ENCODE data around the gene MC3R.
"Not testable (repeated sequence)": the region's sequence is repeated elsewhere in the genome, so short reads cannot be mapped to it uniquely, and the experiment has no call there.

MC3R gene

GRCh38 chr20:56247954-56248782, at the start of gene MC3R:
MC3R (plus strand) TSS chr20:56248732; CDS start chr20:56248844, 112 bp downstream.
- peak; percentile 27 for DNase-seq (ENCODE audit: low spot score)

- no peak for DNase-seq (ENCODE audit: low spot score)
Observed at GRCh38 chr20:56200456-56200855, 48.1 kb upstream of the MC3R start.

DNA sequence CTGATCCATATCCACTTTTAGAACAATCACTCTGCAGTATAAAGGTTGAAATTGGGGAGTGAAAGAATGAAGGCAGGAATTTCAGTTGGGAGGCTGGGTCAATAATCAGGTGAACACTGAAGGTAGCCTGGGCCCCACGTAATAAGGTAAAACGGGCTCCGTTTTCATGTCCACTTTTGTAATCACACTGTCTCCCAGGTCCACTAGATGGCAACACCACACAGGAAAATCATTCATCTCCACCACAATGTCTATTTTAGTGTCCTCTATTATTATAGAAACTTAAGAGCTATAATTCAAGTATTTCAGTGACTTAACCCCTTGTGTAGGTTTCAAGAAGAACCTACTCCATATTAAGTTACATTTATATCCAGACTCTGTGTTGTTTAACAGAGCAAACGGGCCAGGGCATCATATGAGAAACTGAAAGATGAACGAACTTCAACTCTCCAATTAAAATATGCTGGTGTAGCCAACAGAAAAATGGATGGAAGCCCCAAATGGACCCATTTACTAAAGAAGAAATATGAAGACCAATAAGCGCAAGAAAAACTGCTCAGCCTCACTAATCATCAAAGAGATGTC, 45.9 kb upstream of the MC3R start:
- no peak for DNase-seq (ENCODE audit: low spot score)

- no peak for DNase-seq (ENCODE audit: low spot score)
Observed at GRCh38 chr20:56204206-56204605, 44.3 kb upstream of the MC3R start.

GRCh38 chr20:56205346-56205745, 43.2 kb upstream of the MC3R start:
- DNase-seq (ENCODE audit: low spot score): no peak

- DNase-seq (ENCODE audit: low spot score): no peak
Observed at GRCh38 chr20:56207656-56208055, 40.9 kb upstream of the MC3R start.

GRCh38 chr20:56208121-56208520, 40.4 kb upstream of the MC3R start:
- DNase-seq (ENCODE audit: low spot score): no peak

DNA sequence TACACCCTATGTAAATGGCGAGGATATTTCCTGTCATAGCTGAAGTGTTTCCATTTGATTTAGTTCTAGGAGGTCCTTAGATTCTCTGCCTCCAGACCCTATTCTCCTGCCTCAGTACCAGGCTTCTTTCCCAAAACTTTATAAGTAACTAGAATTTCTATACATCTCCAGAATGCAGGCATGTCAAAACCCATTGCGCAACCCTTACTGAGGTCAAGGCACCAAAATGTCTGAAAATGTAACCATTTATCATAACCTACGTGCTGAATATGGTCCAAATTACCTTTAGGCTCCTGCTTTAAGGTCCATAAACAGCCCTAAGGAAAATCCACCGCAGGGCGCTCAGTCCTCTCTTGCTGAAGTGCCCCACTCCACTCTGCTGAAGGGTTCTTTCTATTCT, 37.5 kb upstream of the MC3R start:
- DNase-seq (ENCODE audit: low spot score): no peak

DNA sequence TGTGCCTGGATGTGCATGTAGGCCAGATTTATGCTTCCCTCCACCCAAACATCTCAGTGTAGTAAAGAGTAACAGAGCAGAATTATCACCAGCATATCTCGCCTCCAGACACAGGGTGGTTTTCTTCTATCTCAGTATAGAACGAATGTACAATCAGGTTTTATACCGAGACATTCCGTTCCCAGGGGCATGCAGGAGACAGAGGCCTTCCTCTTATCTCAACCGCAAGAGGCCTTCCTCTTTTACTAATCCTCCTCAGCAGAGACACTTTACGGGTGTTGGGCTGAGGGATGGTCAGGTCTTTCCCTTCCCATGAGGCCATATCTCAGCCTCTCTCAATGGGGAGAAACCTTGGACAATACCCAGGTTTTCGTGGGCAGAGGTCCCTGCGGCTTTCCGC, 36.4 kb upstream of the MC3R start:
- no peak for DNase-seq (ENCODE audit: low spot score)

DNA sequence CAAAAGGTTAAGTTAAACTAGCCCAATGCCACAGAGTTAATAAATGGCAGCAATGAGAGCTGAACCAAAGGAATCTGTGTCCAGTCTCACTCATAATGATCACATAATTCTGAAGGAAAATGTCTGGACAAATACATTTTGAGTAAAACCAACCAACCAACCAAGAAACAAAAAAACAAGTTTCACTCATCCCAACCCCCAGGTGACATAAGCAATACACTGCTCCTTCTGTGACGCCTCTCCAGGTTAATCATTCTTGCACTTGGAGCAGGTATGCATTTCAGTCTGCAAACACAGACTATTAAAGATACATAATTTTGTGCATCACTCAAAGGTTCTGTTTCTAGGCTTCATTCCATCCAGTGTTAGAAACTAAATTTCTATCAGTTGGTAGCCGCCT, 35.2 kb upstream of the MC3R start:
- DNase-seq (ENCODE audit: low spot score): no peak

DNA sequence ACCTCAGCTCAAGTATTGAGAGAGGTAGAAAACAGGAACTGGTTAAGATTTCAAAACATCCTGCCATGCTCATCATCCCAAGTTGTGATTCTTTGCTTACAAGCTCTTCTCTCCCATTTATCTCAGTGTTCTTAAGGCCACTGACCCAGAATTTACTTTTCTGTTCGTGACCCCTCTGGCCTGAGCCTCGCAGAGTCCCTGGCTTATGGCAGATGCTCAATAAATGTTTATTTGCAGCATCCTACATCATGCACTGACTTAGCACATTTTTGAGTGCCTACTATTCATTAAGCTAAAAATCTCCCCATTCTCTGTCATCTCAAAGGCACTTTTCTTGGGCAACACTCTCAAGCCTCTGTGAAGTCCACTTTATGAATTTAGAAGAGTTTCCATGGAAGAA, 33.4 kb upstream of the MC3R start:
- DNase-seq (ENCODE audit: low spot score): no peak

- no peak for DNase-seq (ENCODE audit: low spot score)
Observed at GRCh38 chr20:56217829-56218228, 30.7 kb upstream of the MC3R start.

DNA sequence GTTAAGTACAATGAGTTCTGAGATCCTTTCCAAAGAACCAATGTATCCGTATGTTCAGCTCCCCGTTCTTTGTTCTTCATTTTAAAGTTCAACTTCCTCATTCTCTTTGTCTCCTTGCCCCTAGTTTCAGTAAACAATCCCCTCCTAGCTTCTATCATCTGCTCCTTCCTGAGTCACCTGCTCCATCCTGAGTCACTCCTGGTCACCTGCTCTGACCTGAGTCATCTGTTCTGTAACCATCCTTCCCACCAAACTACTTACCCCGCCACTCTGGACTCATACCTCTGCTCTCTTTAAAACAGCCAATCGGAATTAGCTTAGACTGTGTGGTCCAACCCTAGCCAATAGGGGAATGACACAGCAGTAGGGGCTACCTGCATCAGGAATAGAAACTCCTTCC, 27.3 kb upstream of the MC3R start:
- DNase-seq (ENCODE audit: low spot score): not testable (repeated sequence)

DNA sequence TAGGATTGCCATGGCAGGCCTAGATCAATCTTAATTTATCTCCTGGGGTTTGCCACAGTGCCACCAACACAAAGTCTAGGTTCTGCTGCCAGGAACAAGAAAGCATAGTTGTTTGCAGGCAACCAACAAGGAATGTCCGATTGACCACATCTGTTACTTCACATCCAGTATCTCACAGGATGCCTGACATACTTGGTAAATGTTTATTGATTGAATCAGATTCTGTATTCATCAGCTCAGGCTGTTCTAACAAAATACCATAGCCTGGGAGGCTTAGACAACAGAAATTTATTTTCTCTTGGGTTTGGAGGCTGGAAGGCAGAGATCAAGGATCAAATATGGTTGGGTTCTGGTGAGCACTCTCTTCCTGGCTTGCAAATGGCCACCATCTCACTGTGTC, 26.3 kb upstream of the MC3R start:
- no peak for DNase-seq (ENCODE audit: low spot score)

GRCh38 chr20:56222945-56223344, 25.6 kb upstream of the MC3R start:
- DNase-seq (ENCODE audit: low spot score): no peak

- DNase-seq (ENCODE audit: low spot score): no peak
Observed at GRCh38 chr20:56223352-56223751, 25.2 kb upstream of the MC3R start.

DNA sequence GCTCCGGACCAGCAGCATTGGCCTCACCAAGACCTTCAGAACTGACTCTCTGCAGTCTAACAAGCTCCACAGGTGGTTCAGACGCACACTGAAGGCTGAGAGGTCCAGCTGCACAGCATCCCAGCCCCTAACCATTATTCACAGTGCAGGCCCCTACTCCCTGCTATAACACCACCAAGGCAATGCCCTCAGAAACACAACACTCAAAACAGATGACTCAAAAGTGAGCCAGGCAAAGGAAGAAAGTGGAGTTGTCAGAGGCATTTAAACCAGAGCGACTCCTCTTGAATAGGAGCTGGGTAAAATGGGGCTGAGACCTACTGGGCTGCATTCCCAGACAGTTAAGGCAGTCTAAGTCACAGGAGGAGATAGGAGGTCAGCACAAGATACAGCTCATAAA, 20.5 kb upstream of the MC3R start:
- no peak for DNase-seq (ENCODE audit: low spot score)

GRCh38 chr20:56229812-56230211, 18.7 kb upstream of the MC3R start:
- DNase-seq (ENCODE audit: low spot score): no peak

DNA sequence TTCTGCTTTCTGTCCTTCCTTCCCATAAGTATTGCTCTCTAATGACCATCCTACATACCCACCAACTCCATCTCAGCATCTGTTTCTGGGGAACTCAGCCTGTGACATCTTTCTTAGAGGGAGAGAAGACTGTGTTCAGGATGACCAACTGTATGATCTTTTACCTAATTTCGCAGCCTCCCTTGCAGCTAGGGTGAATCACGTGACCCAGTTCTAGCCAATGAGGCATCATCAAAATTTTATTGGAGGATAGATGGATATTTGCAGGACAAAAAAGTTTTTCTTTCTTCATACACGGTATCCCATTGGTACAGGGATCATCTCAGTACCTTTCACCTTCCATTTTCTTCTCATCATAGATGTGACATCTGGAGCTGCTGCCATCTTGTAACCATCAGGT, 14.4 kb upstream of the MC3R start:
- no peak for DNase-seq (ENCODE audit: low spot score)

- no peak for DNase-seq (ENCODE audit: low spot score)
Observed at GRCh38 chr20:56237335-56237734, 11.2 kb upstream of the MC3R start.

DNA sequence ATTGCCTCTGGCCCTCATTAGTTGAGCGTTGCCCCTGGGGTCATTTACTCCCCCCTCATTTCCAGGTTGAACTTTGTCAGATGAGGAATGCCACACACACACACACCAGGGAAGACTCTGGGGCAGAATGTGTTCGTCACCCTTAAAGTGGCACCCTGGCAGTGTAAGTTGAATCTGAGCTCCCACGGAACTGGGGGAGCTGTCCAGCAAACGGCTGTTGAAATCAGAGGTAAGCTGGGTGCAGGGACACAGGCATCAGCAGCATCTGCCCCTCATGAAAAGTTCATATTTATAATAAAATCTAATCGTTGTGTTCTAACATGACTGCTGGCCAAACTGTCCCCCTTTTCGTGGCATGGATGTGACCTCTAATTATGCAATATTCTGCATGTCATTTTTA, 4.3 kb upstream of the MC3R start:
- DNase-seq (ENCODE audit: low spot score): no peak

DNA sequence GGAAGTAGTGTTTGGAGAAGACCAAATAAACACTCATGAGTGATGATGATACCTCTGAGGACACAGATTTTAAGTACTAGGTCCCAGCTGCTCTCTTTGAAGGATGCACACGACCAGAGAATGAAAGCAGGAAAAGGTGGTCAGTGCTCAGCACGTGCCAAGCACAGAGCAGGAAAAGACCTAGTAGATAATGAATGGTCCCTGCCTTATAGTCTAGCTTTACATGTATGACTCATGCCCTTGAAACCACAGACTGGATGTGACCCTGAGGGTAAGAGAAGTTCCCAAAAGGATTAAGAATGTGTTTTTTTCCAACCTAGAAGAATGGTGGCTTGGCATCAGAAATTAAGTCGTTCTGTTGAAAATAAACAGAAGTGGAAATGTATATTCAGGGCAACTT, 2.8 kb upstream of the MC3R start:
- no peak for DNase-seq (ENCODE audit: low spot score)

- DNase-seq (ENCODE audit: low spot score): peak; percentile 6
Observed at GRCh38 chr20:56249244-56249955, 868 bp downstream of the MC3R start.
